GM21423 (cell line): ENCODE results near the gene ZNF681.
"Not testable (repeated sequence)": the region's sequence is repeated elsewhere in the genome, so short reads cannot be mapped to it uniquely, and the experiment has no call there.

Source experiments
- ATAC-seq: cut with Tn5 transposase; IDR thresholded peaks from one replicate; pipeline ENCODE4 v1.9.1; 2021; ENCODE audit warnings: mild to moderate bottlenecking, moderate library complexity; ENCODE audit not compliant: unreplicated experiment

Gene ZNF681

DNA sequence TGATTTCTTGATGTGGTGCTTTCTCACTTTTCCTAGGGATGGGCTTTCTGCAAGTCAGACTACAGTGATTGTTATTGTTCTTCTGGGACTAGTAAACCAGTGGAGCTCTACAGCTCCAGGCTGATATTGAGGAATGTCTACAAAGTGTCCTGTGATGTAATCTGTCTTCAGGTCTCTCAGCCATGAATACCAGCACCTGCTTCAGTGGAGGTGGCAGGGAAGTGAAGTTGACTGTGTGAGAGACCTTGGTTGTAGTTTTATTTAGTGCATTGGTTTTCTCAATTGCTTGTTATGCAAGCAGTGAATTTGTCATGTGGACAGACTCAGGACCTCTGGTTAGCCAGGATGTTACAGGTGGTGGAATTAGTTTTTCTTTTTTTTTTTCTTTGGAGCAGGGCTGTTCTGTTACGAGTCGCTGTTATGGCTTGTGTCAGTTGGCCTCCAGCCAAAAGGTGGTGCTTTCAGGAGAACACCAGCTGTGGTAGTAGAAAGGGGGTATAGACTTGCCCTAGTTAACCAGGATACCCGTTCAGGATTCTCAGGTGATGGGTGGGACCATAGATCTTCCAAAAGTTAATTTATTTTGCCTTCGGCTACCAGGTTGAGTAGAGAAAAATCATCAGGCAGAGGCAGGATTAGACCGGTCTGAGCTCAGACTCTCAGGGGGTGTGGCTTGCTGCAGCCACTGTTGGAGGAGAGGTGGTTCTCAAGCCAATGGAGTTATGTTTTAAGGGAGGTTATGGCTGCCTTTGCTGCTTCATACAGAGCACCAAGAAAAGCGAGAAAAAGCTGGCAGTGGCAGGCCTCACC is 59.8 kb downstream of the ZNF681 start:
- no peak for ATAC-seq

DNA sequence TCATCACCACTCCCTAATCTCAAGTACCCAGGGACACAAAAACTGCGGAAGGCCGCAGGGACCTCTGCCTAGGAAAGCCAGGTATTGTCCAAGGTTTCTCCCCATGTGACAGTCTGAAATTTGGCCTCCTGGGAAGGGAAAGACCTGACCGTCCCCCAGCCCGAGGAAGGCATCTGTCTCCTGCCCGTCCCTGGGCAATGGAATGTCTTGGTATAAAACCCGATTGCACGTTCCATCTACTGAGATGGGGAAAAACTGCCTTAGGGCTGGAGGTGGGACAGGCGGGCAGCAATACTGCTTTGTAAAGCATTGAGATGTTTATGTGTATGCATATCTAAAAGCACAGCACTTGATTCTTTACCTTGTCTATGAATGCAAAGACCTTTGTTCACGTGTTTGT is 65.8 kb downstream of the ZNF681 start:
- not testable (repeated sequence) for ATAC-seq
